Trophoblast cell (in vitro differentiated cells and primary cell): ENCODE data around the gene DLEC1.
A peak's percentile ranks its signal among the peaks of the same experiment; 100 is the strongest.

Experiments used
- DNase-seq, 2 donors: peaks; one replicate each; pipeline ENCODE4 v3.0.0-alpha.2; 2016
- H2AFZ ChIP-seq: 2 replicates; pipeline ENCODE4 v1.6.1; 2013; ENCODE audit warnings: low read length, moderate library complexity, mild to moderate bottlenecking; ENCODE audit not compliant: insufficient read depth, poor library complexity
- H2AK5ac ChIP-seq: 2 replicates; pipeline ENCODE4 v1.6.1; 2013; ENCODE audit warnings: mild to moderate bottlenecking, low read length
- H2BK120ac ChIP-seq: 2 replicates; pipeline ENCODE4 v1.6.1; 2013; ENCODE audit warnings: low read length, mild to moderate bottlenecking, moderate library complexity; ENCODE audit not compliant: insufficient read depth, poor library complexity
- H2BK12ac ChIP-seq: 2 replicates; pipeline ENCODE4 v1.6.1; 2013; ENCODE audit warnings: mild to moderate bottlenecking, low read length, moderate library complexity
- H2BK5ac ChIP-seq: 2 replicates; pipeline ENCODE4 v1.6.1; 2013; ENCODE audit warnings: low read length, low read depth, moderate library complexity, mild to moderate bottlenecking; ENCODE audit not compliant: poor library complexity
- H3K14ac ChIP-seq: 2 replicates; pipeline ENCODE4 v1.6.1; 2013; ENCODE audit warnings: mild to moderate bottlenecking, low read length
- H3K18ac ChIP-seq: 2 replicates; pipeline ENCODE4 v1.6.1; 2013; ENCODE audit warnings: mild to moderate bottlenecking, low read length
- H3K23ac ChIP-seq: 2 replicates; pipeline ENCODE4 v1.6.1; 2013; ENCODE audit warnings: low read length
- H3K27ac ChIP-seq: 2 replicates; pipeline ENCODE4 v1.5.1; 2013; ENCODE audit warnings: low read depth, mild to moderate bottlenecking, inconsistent platforms, low read length, moderate library complexity
- H3K27me3 ChIP-seq: 2 replicates; pipeline ENCODE4 v1.6.1; 2013; ENCODE audit warnings: inconsistent platforms, mild to moderate bottlenecking, low read length, moderate library complexity; ENCODE audit not compliant: insufficient read depth
- H3K36me3 ChIP-seq, 2 experiments: 1 replicate in 1 of 2; 2 replicates in 1 of 2; pipeline ENCODE4 v1.6.1; 2013; ENCODE audit warnings: low read length in 2 of 2, mild to moderate bottlenecking in 2 of 2, moderate library complexity in 1 of 2; ENCODE audit not compliant: insufficient read depth in 2 of 2, control insufficient read depth in 1 of 2
- H3K4ac ChIP-seq: 2 replicates; pipeline ENCODE4 v1.6.1; 2013; ENCODE audit warnings: low read depth, mild to moderate bottlenecking, low read length, moderate library complexity
- H3K4me1 ChIP-seq, 2 experiments: 1 replicate in 1 of 2; 2 replicates in 1 of 2; pipeline ENCODE4 v1.6.1; 2013; ENCODE audit warnings: low read length in 2 of 2, mild to moderate bottlenecking in 2 of 2, moderate library complexity in 1 of 2; ENCODE audit not compliant: insufficient read depth in 2 of 2, control insufficient read depth in 1 of 2
- H3K4me2 ChIP-seq: 2 replicates; pipeline ENCODE4 v1.6.1; 2013; ENCODE audit warnings: inconsistent platforms, mild to moderate bottlenecking, low read length, moderate library complexity
- H3K4me3 ChIP-seq: 2 replicates; pipeline ENCODE4 v1.5.1; 2013; ENCODE audit warnings: mild to moderate bottlenecking, low read depth, low read length, inconsistent platforms
- H3K79me1 ChIP-seq: one replicate; pipeline ENCODE4 v1.6.1; 2013; ENCODE audit warnings: low read length
- H3K79me2 ChIP-seq: 2 replicates; pipeline ENCODE4 v1.6.1; 2013; ENCODE audit warnings: low read length, mild to moderate bottlenecking; ENCODE audit not compliant: control insufficient read depth, insufficient read depth, poor library complexity
- H3K9ac ChIP-seq: 2 replicates; pipeline ENCODE4 v1.6.1; 2013; ENCODE audit warnings: mild to moderate bottlenecking, low read length
- H3K9me3 ChIP-seq: 2 replicates; pipeline ENCODE4 v1.6.1; 2013; ENCODE audit warnings: low read depth, mild to moderate bottlenecking, control low read depth, inconsistent platforms, low read length; ENCODE audit not compliant: insufficient read depth
- H4K12ac ChIP-seq: 2 replicates; pipeline ENCODE4 v1.6.1; 2013; ENCODE audit warnings: low read depth, mild to moderate bottlenecking, low read length, moderate library complexity
- H4K8ac ChIP-seq: 2 replicates; pipeline ENCODE4 v1.6.1; 2013; ENCODE audit warnings: low read depth, mild to moderate bottlenecking, low read length, moderate library complexity
- H4K91ac ChIP-seq: one replicate; pipeline ENCODE4 v1.6.1; 2013; ENCODE audit warnings: low read depth, mild to moderate bottlenecking, low read length, moderate library complexity
- WGBS: extraction: QIAGEN DNeasy Blood & Tissue Kit; methylation state at CpG from one replicate; pipeline ENCODE4 v1.1.7; 2013; ENCODE audit warnings: missing lambda C conversion rate; ENCODE audit not compliant: insufficient read length, insufficient coverage; ENCODE audit errors: extremely low coverage; 5-methylcytosine and 5-hydroxymethylcytosine counted together

Gene DLEC1

DNA sequence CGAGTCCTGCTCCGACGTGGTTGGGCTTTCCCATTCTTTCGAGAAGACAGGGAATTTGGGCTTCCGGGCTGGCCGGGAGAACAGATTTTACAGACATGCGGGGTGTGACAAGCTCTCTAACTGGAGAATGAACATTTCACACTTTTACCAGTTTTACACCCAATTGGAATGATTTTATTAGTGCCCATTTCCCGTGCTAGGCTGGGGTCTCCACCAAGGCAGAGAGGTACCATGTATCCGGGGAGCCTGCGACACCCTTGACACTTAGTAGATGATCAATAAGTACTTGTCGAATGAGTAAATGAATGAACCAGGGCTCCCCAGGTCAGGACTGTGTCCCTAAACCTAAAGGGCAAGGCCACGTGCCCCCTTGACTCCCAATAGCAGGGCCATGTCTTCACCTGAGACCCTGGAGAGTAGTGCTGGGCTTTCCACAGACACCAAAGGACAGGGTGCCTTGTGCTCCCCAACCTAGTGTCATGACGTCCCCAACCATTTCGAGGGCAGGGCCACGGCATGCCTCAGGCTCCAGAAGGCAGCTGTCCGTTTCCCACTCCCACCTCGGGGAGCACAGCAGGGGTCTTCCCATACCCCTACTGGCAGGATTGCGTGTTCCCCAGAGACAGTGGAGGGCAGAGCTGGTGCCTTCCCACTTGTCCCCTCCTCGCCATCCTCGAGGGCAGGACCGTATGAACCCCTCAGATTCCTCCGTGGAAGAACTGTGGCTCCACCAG is 98.8 kb downstream of the DLEC1 start:
- Histone ChIP-seq H3K4me3 (peak overlapping the region; percentile 71), H2BK12ac (peak overlapping the region; percentile 1), H3K79me1 (peaks cover 30% of the 10 kb centered on the region), H3K18ac (peak overlapping the region; percentile 71), H4K8ac (peak overlapping the region; percentile 98), H3K4me1 (peaks cover 33 to 44% of the 10 kb centered on the region in 2 experiments), H4K12ac (peak overlapping the region; percentile 83), H2BK120ac (peak overlapping the region; percentile 94), H3K36me3 (peaks cover 17 to 22% of the 10 kb centered on the region in 2 experiments), H2AFZ (peak overlapping the region; percentile 98), H3K4me2 (peak overlapping the region; percentile 58), H3K4ac (peak overlapping the region; percentile 57), H3K9ac (peak overlapping the region; percentile 39), H3K27ac (peak overlapping the region; percentile 86), H2BK5ac (peak overlapping the region; percentile 77), H3K9me3 (no peaks in the 10 kb centered on the region), H3K79me2 (peaks cover 17% of the 10 kb centered on the region), H4K91ac (peak overlapping the region; percentile 97), H3K23ac (no peak overlapping the region), H2AK5ac (peak overlapping the region; percentile 7), H3K27me3 (no peaks in the 10 kb centered on the region), H3K14ac (peak overlapping the region; percentile 96)
- WGBS, result no CpG with 5 or more reads among the region's 22 CpGs
- peak in 1 of 2 donors; percentile 74 for DNase-seq

DNA sequence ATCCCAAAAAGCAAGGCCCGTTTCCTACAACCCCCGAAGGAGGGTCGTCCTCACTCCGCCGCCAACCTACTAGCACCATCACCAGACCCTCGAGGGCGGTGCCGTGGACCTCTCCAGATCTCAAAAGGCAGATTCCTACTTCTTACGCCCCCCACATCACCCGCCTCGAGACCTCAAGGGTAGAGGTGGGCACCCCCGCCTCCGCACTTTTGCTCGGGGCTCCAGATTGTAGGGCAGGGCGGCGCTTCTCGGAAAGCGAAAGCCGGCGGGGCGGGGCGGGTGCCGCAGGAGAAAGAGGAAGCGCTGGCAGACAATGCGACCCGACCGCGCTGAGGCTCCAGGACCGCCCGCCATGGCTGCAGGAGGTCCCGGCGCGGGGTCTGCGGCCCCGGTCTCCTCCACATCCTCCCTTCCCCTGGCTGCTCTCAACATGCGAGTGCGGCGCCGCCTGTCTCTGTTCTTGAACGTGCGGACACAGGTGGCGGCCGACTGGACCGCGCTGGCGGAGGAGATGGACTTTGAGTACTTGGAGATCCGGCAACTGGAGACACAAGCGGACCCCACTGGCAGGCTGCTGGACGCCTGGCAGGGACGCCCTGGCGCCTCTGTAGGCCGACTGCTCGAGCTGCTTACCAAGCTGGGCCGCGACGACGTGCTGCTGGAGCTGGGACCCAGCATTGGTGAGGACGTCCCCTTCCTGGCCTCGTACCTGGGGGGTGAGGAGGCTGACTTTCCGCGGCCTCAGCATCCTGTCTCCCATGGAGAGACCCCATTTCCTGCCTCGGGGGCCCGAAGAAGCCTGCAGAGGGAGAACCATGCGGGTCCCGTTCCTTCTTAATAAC is 99.6 kb downstream of the DLEC1 start, which contains the start of gene MYD88:
MYD88 (plus strand) TSS at position 313 of the 842 bp plus-strand sequence; CDS start at position 353, 40 bp downstream.
- peak within 1 kb of the TSS; percentile 77 for H2BK5ac ChIP-seq
- DNase-seq, result peak; percentile 46 to 71
- peak within 1 kb of the TSS; percentile 71 for H3K4me3 ChIP-seq
- peaks cover 28 to 39% of the 10 kb centered on the region in 2 experiments for H3K4me1 ChIP-seq
- peak within 1 kb of the TSS; percentile 94 for H2BK120ac ChIP-seq
- peak within 1 kb of the TSS; percentile 4 for H3K9ac ChIP-seq
- no peaks in the 10 kb centered on the region for H3K9me3 ChIP-seq
- H3K4ac ChIP-seq, result peak within 1 kb of the TSS; percentile 57
- no CpG with 5 or more reads among the region's 65 CpGs for WGBS
- H3K14ac ChIP-seq, result peak within 1 kb of the TSS; percentile 96
- H3K27ac ChIP-seq, result peak within 1 kb of the TSS; percentile 86
- peak within 1 kb of the TSS; percentile 98 for H2AFZ ChIP-seq
- no peaks in the 10 kb centered on the region for H3K27me3 ChIP-seq
- peak within 1 kb of the TSS; percentile 58 for H3K4me2 ChIP-seq
- peak within 1 kb of the TSS; percentile 98 for H4K8ac ChIP-seq
- H3K18ac ChIP-seq, result peak within 1 kb of the TSS; percentile 92
- peak within 1 kb of the TSS; percentile 97 for H4K12ac ChIP-seq
- peak within 1 kb of the TSS; percentile 7 for H2AK5ac ChIP-seq
- peak within 1 kb of the TSS; percentile 97 for H4K91ac ChIP-seq
- H3K23ac ChIP-seq, result no peak within 1 kb of the TSS
- H3K36me3 ChIP-seq, result peaks cover 17 to 22% of the 10 kb centered on the region in 2 experiments
- H3K79me2 ChIP-seq, result peaks cover 17% of the 10 kb centered on the region
- peak within 1 kb of the TSS; percentile 10 for H2BK12ac ChIP-seq
- H3K79me1 ChIP-seq, result peaks cover 25% of the 10 kb centered on the region

DNA sequence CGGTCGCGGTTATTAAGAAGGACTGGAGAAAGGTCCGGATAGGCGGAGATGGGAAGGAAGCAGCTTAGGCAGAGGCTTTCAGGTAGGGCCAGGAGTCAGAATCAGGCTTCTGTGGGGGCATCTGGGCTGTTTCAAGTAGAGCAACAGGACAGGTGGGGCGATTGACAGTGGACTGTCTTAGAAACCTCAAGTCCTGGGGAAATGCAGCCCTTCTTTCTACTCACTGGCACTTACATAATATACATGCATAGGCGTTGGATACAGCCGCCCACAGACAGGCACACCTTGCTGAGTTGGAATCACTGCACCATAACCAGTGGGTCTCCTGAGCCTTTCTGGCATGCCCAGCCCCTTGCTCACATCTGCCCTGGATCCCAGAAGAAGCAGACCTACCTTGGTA is 100.2 kb downstream of the DLEC1 start:
- Histone ChIP-seq H3K4me1 (peaks cover 22 to 33% of the 10 kb centered on the region in 2 experiments), H3K14ac (peak overlapping the region; percentile 96)

DNA sequence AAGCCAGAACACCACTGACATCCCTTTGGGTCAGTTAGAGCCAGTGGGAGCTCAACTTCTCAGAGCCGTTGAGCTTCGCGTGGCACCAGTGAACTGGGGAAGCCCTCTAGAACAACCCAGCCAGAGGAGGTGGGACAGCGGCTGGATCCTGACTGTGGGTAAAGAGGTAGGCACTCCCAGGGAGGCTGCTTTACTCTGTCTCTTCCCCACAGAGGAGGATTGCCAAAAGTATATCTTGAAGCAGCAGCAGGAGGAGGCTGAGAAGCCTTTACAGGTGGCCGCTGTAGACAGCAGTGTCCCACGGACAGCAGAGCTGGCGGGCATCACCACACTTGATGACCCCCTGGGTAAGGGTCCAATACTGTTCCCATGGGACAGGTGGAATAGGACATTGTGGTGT is 100.6 kb downstream of the DLEC1 start:
- H2BK120ac ChIP-seq, result no peak overlapping the region
- no peak overlapping the region for H3K14ac ChIP-seq
- no peak overlapping the region for H3K18ac ChIP-seq
- no peak overlapping the region for H2BK5ac ChIP-seq
- H3K27ac ChIP-seq, result no peak overlapping the region
- no peak overlapping the region for H3K23ac ChIP-seq
- H3K9me3 ChIP-seq, result no peaks in the 10 kb centered on the region
- no peak overlapping the region for H3K4ac ChIP-seq
- H3K79me1 ChIP-seq, result peaks cover 20% of the 10 kb centered on the region
- no peak overlapping the region for H3K4me3 ChIP-seq
- DNase-seq, result no peak
- no peaks in the 10 kb centered on the region for H3K27me3 ChIP-seq
- no peak overlapping the region for H4K12ac ChIP-seq
- H3K4me2 ChIP-seq, result no peak overlapping the region
- no CpG with 5 or more reads among the region's 7 CpGs for WGBS
- H3K79me2 ChIP-seq, result peaks cover 14% of the 10 kb centered on the region
- no peak overlapping the region for H2BK12ac ChIP-seq
- H4K91ac ChIP-seq, result no peak overlapping the region
- H2AFZ ChIP-seq, result no peak overlapping the region
- no peak overlapping the region for H4K8ac ChIP-seq
- no peak overlapping the region for H3K9ac ChIP-seq
- H3K4me1 ChIP-seq, result peaks cover 21 to 32% of the 10 kb centered on the region in 2 experiments
- peaks cover 14 to 18% of the 10 kb centered on the region in 2 experiments for H3K36me3 ChIP-seq
- H2AK5ac ChIP-seq, result peak overlapping the region; percentile 32

More for the DNA sequence above, 100.2 kb downstream of the DLEC1 start:
- H3K79me1 ChIP-seq, result peaks cover 20% of the 10 kb centered on the region
- H2BK5ac ChIP-seq, result no peak overlapping the region
- H3K23ac ChIP-seq, result no peak overlapping the region
- H2AK5ac ChIP-seq, result no peak overlapping the region
- H2AFZ ChIP-seq, result peak overlapping the region; percentile 98
- H3K4me2 ChIP-seq, result peak overlapping the region; percentile 58
- peak overlapping the region; percentile 97 for H4K91ac ChIP-seq
- peak overlapping the region; percentile 71 for H3K4me3 ChIP-seq
- no CpG with 5 or more reads among the region's 8 CpGs for WGBS
- H4K8ac ChIP-seq, result peak overlapping the region; percentile 98
- H3K9ac ChIP-seq, result no peak overlapping the region
- peak overlapping the region; percentile 9 for H3K4ac ChIP-seq
- peak overlapping the region; percentile 24 for H3K18ac ChIP-seq
- H2BK12ac ChIP-seq, result no peak overlapping the region
- no peak for DNase-seq
- H4K12ac ChIP-seq, result no peak overlapping the region
- no peak overlapping the region for H2BK120ac ChIP-seq
- H3K27me3 ChIP-seq, result no peaks in the 10 kb centered on the region
- H3K27ac ChIP-seq, result no peak overlapping the region
- no peaks in the 10 kb centered on the region for H3K9me3 ChIP-seq
- peaks cover 14% of the 10 kb centered on the region for H3K79me2 ChIP-seq
- peaks cover 14 to 18% of the 10 kb centered on the region in 2 experiments for H3K36me3 ChIP-seq
